Glomerular visceral epithelial cell (primary cell): ENCODE data around the gene SAMD11.
A peak's percentile ranks its signal among the peaks of the same experiment; 100 is the strongest.
"Not testable (repeated sequence)": the region's sequence is repeated elsewhere in the genome, so short reads cannot be mapped to it uniquely, and the experiment has no call there.

Experiments used
- DNase-seq: peaks from one replicate; pipeline ENCODE4 v3.0.0-alpha.2; 2016; ENCODE audit errors: extremely low spot score

Gene SAMD11

GRCh38 chr1:944341-945325 lies 20.9 kb downstream of the SAMD11 start:
- DNase-seq, result no peak

GRCh38 chr1:945688-946556 lies 22.2 kb downstream of the SAMD11 start:
- no peak for DNase-seq

DNA sequence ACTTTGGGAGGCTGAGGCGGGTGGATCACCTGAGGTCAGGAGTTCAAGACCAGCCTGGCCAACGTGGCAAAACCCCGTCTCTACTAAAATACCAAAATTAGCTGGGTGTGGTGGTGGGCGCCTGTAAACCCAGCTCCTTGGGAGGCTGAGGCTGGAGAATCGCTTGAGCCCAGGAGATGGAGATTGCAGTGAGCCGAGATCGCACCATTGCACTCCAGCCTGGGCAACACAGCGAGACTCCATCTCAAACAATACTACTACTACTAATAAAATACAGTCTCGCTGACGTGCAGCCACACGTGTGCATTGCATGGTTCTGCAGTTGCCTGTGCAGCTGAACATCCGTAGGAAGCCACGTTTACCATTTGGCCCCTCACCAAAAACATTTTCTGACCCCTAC lies 23.1 kb downstream of the SAMD11 start:
- not testable (repeated sequence) for DNase-seq

GRCh38 chr1:947958-948357 lies 24.2 kb downstream of the SAMD11 start:
- no peak for DNase-seq

DNA sequence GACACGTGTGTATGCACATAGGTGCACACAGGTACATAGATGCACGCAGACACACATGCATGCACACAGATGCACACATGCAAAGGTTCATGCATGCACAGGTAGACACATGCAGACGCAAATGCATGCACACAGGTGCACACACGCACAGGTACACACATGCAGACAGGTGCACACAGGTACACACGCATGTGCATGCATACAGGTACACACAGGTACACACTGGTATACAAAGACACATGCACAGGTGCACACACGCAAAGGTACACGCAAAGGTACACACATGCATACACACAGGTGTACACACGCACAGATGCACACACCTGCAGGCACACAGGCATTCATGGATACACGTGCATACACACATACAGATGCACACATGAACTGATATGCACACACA lies 26.5 kb downstream of the SAMD11 start:
- no peak for DNase-seq

- DNase-seq, result no peak
Observed at GRCh38 chr1:950881-951280, 27.2 kb downstream of the SAMD11 start.

GRCh38 chr1:951364-951763 lies 27.6 kb downstream of the SAMD11 start:
- DNase-seq, result no peak

DNA sequence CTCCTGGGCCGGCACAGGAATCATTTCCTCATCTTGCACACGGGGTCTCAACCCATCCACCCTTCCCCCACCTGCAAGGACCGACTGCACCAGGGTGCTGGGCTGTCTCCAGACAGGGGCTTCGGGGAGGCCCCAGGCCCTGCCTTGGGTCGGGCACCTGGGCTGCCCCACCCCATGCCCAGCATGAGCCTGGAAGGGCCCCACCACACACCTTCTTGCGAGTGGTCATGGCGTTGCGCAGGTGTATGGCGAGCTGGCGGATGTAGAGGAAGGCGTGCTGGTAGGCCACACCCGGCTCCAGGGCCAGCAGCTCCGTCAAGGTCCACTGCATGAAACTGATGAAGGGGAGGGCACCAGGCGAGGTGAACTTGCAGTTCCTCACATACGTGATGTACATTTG lies 28.5 kb downstream of the SAMD11 start:
- DNase-seq, result no peak

DNA sequence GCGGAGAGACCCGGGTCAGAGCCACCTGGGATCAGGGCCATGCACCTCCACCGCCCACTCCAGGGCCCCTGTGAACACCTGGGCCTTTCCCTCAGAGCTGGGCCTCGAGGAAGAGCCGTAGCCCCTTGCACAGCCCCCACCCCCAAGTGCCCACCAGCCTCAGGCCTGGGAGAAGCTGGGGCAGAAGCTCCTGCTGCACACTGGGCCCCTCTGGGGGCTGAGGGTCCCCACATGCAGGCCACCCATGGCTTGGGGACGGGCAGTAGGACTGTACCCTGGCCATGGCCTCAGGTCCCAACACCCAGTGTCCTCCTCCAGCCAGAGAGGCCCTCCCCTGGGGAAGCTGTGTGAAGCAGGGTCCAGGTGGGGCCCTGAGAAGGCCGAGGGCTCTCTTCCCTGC lies 28.9 kb downstream of the SAMD11 start:
- DNase-seq, result no peak

GRCh38 chr1:953524-954320 lies 30.0 kb downstream of the SAMD11 start:
- no peak for DNase-seq

GRCh38 chr1:954927-955326 lies 31.2 kb downstream of the SAMD11 start:
- DNase-seq, result no peak

DNA sequence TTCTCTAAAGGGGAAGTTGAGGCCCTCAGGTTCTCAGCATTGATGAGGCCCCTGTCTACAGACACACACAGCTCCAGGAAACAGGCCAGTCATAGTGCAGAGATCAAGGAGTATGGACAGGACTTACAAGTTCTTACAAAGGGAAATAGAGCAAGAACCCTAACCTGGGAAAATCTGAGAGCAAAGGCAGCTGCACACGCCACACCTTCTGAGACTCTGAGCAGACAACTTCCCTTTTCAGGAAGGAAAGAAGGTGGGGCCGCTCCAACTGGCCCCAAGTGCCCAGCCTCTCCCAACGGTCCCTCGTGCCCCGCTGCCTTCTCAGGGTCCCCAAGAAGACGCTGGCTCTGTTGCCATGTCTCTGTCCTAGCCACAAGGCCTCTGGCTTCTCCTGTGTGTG lies 31.8 kb downstream of the SAMD11 start:
- DNase-seq, result no peak

- DNase-seq, result no peak
Observed at GRCh38 chr1:956636-957035, 32.9 kb downstream of the SAMD11 start.

- DNase-seq, result peak; percentile 91
Observed at GRCh38 chr1:958823-959730, 35.4 kb downstream of the SAMD11 start, which contains the start of gene NOC2L. NOC2L (minus strand) TSS chr1:959256; CDS start chr1:959240, 16 bp downstream.

- DNase-seq, result no peak
Observed at GRCh38 chr1:959731-960362, 36.1 kb downstream of the SAMD11 start.

GRCh38 chr1:960363-961131 lies 36.8 kb downstream of the SAMD11 start, which contains the start of gene KLHL17:
KLHL17 (plus strand) TSS chr1:960584; CDS start chr1:960694, 110 bp downstream.
- DNase-seq, result peak; percentile 64

GRCh38 chr1:961132-961669 lies 37.5 kb downstream of the SAMD11 start:
- DNase-seq, result no peak

GRCh38 chr1:962381-963300 lies 38.9 kb downstream of the SAMD11 start:
- no peak for DNase-seq
